Measurements from ENCODE around the gene ATP6V1B1. TPM values are rescaled to one million over a fixed set of nuclear protein-coding genes. Genes with fewer than 3 reads are reported as not detected.

The ATP6V1B1 gene
- total and polyA plus RNA-seq, 2 of the 13 experiments (the other 11 are each of a cell fraction or from before 2014, with no cell fraction given): 0.58 to 1.6 TPM

GRCh38 chr2:70994009-70994698, 58.5 kb downstream of the ATP6V1B1 start (continued):
- TF ChIP-seq MXI1 (IDR thresholded peaks at IDR 0.05; ENCODE audit: borderline replicate concordance, low read depth, low read length): no peak
- 0 out of 2 replicates have a peak, but pooled peaks have one; percentile 34 for TF ChIP-seq KDM4B (CRISPR knock-in tag; IDR thresholded peaks at IDR 0.05)
- TF ChIP-seq KLF13 (CRISPR knock-in tag; IDR thresholded peaks at IDR 0.05): no peak
- peak; percentile 2; the same call in 1 of the 2 replicates for TF ChIP-seq ZBTB4 (CRISPR knock-in tag; IDR thresholded peaks at IDR 0.05; ENCODE audit: borderline replicate concordance)
- TF ChIP-seq GFI1 (CRISPR knock-in tag; IDR thresholded peaks at IDR 0.05; ENCODE audit: borderline replicate concordance): 0 out of 2 replicates have a peak, but pooled peaks have one; percentile 37
- TF ChIP-seq ETV6 (CRISPR knock-in tag; conservative IDR thresholded peaks at IDR 0.05): 0 out of 2 replicates have a peak, but pooled peaks have one; percentile 9
- no peak for TF ChIP-seq SP1 (IDR thresholded peaks at IDR 0.05)
- TF ChIP-seq SP1 (CRISPR knock-in tag; IDR thresholded peaks at IDR 0.05): no peak
- TF ChIP-seq NFE2L1 (CRISPR knock-in tag; IDR thresholded peaks at IDR 0.05; ENCODE audit: borderline replicate concordance): 0 out of 2 replicates have a peak, but pooled peaks have one; percentile 24
- 0 out of 2 replicates have a peak, but pooled peaks have one; percentile 12 for TF ChIP-seq ZNF276 (CRISPR knock-in tag; IDR thresholded peaks at IDR 0.05; ENCODE audit: low read depth)
- TF ChIP-seq ZNF639 (CRISPR knock-in tag; conservative IDR thresholded peaks at IDR 0.05): no peak
- 0 out of 2 replicates have a peak, but pooled peaks have one; percentile 6 for TF ChIP-seq FOXM1 (CRISPR knock-in tag; IDR thresholded peaks at IDR 0.05)
- TF ChIP-seq ZNF30 (CRISPR knock-in tag; IDR thresholded peaks at IDR 0.05): no peak
- no peak for TF ChIP-seq E2F2 (CRISPR knock-in tag; IDR thresholded peaks at IDR 0.05; ENCODE audit: borderline replicate concordance)
- no peak for TF ChIP-seq MAF1 (CRISPR knock-in tag; IDR thresholded peaks at IDR 0.05; ENCODE audit: borderline replicate concordance)
- TF ChIP-seq ZNF367 (CRISPR knock-in tag; IDR thresholded peaks at IDR 0.05; ENCODE audit: borderline replicate concordance): 0 out of 2 replicates have a peak, but pooled peaks have one; percentile 69
- TF ChIP-seq KDM5B (CRISPR knock-in tag; IDR thresholded peaks at IDR 0.05; ENCODE audit: borderline replicate concordance): peak; percentile 68; the same call in 1 of the 2 replicates
- no peak for TF ChIP-seq ZNF329 (CRISPR knock-in tag; IDR thresholded peaks at IDR 0.05; ENCODE audit: low read depth)
- TF ChIP-seq ZNF605 (CRISPR knock-in tag; IDR thresholded peaks at IDR 0.05): peak; percentile 53; the same call in 1 of the 2 replicates
- no peak for TF ChIP-seq POLR2G (IDR thresholded peaks at IDR 0.05; ENCODE audit: low read depth, low read length)
- no peak for TF ChIP-seq TP53 (CRISPR knock-in tag; conservative IDR thresholded peaks at IDR 0.05)
- no peak for TF ChIP-seq YY1 (IDR thresholded peaks at IDR 0.05; ENCODE audit: insufficient read depth, insufficient replicate concordance, low read depth, low read length)
- TF ChIP-seq ZNF234 (CRISPR knock-in tag; conservative IDR thresholded peaks at IDR 0.05): no peak

Data from HepG2 (cell line).